GM18526 (cell line): ENCODE measurements around the gene CHMP5.

Experiments used
- POLR2A ChIP-seq: IDR thresholded peaks from 3 replicates; pipeline ENCODE4 v1.6.1; 2011; ENCODE audit not compliant: insufficient read length; ENCODE audit errors: extremely low read depth

CHMP5 gene

DNA sequence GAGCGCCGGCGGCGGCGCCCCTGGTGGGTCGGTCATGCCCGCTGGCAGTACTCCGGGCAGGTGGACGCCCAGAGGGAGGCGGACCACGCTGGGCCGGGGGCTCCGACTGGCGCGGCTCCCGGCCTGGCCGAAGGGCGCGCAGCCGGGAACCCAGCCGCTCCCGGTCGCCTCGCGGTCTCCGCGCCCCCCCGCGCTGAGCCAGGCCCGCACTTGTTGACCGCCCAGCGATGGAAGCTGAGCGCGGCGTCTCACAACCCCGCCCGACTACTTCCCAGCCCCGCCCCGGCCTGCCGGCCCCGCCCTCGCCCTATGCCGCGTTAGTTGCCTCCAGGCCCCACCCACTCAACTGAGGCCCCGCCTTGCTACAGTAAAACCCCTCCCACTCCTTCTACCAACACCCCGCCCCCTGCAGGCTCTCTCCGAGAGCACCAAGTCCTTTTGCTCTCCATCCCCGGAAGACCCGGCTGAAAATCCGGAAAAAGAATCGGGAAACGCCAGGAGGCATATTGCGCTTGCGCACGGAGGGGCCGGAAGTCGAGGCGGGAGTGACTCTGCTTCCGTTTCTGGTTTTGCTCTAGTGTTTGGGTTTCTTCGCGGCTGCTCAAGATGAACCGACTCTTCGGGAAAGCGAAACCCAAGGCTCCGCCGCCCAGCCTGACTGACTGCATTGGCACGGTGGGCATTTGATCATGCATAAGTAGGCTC is at the start of gene CHMP5, which contains the start of gene BAG1:
CHMP5 (plus strand) TSS at position 577 of the 705 bp plus-strand sequence; CDS start at position 607, 30 bp downstream.
BAG1 (minus strand) TSS at position 236 of the 705 bp plus-strand sequence.
- peak; percentile 45 for TF ChIP-seq POLR2A

DNA sequence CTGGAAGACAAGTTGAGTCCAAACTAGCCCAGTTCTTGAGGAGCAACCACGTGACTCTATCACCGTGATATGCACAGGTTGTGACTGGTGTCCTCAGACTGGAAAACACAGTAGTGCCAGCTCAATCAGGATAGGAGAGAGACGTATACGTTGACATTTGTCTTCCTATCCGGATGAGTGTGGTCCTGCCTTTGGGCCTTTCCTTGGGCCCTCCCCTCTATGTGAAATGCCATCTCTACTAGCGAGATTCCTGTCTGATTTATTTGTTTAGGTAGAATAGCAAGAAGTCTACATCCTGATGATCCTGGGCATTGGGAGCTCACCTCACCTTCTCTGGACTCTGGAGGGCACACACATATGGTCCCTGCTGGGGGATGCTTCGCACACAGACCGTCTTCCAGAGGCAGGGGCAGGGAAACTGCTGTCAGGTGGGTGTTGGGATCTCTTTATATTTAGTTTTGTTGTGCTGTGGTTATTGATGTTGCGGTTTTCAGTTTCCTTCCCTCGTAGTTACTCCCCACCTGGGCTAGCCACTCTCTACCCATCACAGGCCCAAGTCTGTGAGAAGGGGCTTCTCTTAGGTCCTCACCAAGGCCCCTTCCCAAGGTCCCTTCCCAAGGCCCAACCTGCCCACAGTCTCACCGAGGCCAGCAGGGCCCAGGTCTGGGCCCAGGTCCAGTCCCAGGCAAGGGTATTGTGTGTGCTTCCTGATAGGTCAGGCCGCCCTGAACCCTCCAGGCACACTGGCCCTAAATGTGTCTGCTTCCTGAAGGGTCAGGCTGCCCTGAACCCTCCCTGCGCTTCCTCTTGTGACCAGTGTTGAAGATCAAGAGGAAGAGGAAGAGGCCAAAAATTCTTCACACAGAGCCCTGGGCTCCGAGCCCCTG is 43.9 kb upstream of the CHMP5 start:
- no peak for TF ChIP-seq POLR2A

DNA sequence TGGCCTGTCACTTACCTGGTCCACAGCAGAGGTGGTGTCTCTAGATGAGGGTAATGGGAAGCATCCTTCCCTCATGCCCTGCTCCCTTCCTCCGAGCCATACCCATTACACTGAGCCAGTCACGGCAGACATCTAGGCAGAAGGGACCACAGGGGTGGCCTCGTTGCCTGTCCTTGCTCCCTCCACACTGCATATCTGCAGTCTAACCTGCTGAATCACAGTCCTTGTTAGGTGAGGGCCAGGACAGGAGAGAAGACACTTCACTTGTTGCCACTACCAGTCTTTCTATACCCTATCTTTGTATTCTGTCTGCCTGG is 43.3 kb upstream of the CHMP5 start:
- TF ChIP-seq POLR2A = no peak

DNA sequence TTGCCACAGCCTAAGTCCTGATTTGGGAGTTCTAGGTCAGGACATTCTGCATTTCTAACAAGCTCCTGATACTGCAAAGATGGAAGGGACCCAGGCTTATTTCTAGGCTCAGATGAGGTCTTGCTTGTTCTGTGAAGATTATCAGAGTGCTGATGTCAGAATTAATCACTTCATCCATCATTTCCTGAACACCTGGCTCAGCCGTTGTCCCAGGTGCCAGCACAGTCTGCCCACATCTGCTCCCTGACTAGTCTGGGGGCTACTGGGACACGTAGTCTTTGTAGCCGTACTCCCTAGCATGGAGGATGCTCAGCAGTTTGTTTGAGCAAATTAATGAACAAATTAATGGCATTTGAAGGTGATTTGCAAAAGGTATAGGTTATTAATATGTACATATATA is 42.8 kb upstream of the CHMP5 start:
- TF ChIP-seq POLR2A = no peak

DNA sequence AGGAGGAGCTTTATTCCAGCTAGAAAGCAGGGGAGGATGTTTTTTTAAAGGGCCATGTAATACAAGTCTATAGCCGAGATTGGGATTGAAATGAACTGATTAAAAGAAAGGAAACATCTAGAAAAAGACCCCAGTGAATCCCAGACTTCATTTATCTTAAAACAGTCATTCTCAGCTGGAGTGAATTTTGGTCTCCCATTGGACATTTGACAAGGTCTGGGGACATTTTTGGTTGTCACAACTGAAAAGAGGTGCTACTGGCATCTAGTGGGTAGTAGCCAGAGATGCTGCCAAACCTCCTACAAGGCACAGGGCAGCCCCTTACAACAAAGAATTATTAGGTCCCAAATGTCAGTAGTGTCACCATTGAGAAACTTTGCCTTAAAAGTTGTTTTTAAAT is 41.2 kb upstream of the CHMP5 start:
- TF ChIP-seq POLR2A = no peak

DNA sequence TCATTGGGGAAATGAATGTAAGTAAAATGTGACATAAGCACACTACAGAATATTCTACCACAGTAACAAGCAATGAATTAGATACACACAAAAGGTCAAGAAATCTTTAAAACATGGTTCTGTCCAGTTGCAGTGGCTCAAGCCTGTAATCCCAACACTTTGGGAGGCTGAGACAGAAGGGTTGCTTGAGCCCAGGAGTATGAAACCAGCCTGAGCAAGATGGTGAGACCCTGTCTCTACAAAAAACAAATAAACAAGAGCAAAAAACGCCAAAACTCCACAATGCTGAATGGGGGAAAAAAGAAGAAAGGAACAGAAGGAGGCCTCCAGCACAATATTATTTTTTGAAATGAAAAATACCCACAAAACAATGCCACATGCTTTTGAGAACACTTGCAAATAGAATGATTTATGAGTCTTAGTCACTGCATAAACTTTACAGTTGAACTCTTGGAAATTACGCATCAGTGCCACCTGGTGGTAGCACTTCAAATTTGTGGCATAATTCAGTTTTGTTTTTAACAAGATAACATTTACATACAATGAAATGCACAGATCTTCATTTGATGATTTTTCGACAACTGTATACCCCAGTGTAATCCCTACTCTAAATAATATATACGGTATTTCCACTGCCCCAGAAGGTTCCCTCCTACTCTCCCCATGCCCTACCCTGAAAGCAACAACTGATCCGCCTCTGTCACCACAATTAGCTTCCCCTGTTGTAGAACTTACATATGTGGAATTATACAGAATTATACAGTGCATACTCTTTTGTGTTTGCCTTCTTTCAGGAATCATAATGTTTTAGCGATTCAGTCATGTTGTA is 39.3 kb upstream of the CHMP5 start:
- no peak for TF ChIP-seq POLR2A

DNA sequence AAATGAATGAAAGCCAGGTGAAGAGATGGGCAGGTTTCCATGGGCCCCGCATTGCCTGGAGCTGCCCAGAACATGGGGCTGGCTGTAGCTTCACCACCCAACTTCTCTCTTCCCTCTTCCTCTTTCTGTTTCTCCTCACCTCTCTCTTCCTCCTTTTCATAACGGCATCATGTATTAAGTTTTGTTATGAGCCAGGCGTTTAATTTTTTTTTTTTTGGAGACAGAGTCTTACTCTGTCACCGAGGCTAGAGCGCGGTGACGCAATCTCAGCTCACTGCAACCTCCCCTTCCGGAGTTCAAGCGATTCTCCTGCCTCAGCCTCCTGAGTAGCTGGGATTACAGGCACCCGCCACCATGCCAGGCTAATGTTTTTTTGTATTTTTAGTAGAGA is 37.8 kb upstream of the CHMP5 start:
- TF ChIP-seq POLR2A = no peak

DNA sequence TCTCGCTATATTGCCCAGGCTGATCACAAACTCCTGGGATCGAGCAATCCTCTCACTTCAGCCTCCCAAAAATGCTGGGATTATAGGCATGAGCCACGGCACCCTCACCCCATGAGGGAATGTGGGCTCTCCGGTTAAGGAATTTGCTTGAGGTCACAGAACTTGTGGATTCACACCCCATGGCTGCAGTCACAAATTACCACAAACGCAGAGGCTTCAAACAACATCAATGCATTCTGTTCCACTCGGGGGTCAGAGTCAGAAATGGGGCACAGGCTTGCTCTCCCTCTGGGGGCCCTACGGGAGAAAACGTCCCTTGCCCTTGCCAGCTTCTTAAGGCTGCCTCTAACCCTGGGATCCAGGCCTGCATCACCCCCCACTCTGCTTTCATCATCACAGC is 37.1 kb upstream of the CHMP5 start:
- TF ChIP-seq POLR2A = no peak

DNA sequence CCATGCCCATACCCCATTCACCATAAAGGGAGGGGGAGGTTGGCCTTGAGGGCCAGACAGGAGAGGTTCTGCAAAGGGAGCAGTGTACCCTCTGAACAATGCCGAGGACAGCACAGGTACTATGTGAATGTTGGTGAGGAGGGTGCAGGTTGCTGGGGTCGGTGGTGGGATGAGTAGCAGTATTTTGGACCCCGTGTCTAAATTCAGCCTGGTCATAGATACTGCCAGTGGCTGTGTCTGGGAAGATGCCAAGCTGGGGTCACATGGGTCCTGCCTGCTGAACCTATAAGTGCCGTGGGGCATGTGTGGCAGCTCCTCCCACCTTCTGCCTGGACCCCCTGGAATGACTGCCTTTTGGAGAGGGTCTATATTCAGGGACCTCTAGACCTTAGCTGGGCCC is 36.2 kb upstream of the CHMP5 start:
- TF ChIP-seq POLR2A = no peak

DNA sequence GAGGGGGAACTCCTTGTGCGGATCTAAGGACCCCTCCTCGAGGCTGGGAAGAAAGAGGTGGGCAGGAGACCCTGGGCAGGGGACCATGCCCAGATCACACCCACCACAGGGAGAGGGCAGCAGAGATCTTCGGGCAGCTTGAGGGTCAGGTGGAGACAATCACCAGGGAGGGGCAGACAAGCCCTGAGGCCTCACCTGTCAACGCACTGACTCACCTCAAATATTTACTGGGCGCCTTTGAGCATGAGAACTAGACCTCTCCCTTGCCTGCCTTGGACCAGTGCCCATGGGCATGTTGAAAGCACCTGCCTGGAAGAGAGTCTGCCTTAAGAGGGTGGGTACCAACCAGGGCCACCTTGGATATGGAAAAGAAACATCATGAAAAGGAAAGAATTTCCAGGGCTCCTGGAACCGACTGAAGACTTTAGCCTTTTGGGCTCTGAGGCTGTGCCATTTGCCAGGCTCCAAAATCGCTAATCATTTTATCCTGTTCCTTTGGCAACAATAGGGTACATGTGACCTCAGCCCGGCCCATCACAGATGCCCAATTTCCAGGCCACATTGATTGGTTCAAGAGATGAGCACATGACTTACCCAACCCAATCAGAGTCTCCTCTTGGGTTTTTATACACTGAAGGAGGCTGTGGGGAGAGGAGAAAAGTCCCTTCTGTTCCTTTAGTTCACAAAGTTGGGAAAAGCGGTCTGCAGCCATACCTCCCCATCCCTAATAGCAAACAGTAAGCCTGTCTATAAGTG is 35.3 kb upstream of the CHMP5 start:
- TF ChIP-seq POLR2A = no peak

DNA sequence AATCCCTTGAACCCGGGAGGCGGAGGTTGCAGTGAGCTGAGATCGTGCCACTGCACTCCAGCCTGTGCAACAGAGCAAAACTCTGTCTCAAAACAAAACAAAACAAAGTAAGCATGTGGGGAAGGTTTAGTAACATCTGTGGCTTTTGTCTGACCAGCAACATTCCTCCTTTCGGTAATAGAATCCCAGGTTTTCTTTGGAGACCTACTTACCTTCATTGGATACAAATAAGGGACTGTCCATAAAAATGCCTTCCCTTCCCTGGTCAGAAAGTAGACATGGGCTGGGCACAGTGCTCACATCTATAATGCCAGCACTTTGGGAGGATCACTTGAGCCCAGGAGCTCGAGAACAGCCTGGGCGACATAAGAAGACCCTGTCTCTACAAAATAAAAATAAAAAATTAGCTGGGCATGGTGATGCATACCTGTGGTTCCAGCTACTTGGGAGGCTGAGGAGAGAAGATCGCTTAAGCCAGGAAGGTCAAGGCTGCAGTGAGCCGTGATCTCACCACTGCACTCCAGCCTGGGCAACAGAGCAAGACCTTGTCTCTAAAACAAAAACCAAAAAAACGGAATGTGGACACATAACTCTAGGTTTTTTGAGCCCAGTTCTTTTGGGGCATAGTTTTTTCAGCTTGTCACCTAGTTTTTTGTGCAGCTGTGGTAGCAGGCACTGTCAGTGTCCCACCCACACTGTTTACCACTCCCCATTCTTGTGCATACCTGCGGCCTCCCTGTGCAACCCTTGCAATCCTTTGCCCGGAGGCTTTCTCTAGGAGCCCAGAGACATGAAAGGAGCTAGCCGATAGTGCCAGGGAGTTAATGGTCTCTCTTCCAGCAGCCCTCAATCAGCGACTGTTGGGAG is 33.9 kb upstream of the CHMP5 start:
- TF ChIP-seq POLR2A = no peak

DNA sequence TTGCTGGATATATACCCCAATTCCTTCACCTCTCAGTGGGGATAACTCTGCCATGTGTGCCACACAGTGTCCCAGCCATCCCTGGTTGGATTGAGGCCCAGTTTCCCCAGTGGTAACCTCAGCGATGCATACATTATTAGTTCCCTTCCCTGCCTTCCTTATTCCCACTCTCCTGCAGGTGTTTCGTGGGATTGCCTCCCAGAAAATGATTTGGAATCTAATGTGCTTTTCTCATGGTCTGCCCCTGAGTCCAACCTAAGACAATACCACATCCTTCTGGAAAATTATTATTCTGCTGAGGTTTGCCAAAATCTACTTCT is 33.3 kb upstream of the CHMP5 start:
- TF ChIP-seq POLR2A = no peak

DNA sequence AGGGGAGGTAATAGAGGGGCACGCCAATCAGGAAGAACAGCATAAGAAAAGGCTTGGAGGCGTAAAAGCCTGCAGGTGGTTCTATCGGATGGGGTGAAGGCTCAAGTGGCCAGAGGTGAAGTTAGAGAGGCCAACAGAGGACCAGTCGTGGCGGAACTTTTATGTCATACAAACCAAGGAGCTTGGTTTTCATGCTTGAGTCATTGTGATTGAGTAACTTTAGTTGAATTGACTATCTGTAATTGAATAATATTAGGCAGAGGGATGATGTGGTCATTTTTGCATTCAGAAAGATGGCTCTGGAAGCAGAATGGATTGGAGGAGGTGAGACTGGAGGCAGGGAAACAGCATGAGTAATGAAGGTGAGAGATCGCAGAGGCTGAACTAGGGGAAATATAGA is 32.0 kb upstream of the CHMP5 start:
- no peak for TF ChIP-seq POLR2A
